Upper lobe of right lung (tissue), 1 donor: Measurements from ENCODE around the gene PRSS22. TPM values are rescaled to one million over a fixed set of nuclear protein-coding genes. Genes with fewer than 3 reads are reported as not detected.

Source experiments
- ATAC-seq: fragments of 200-7000 bp; cut with Tn5 transposase; one replicate; pipeline ENCODE4 v1.9.1; 2020; ENCODE audit warnings: mild to moderate bottlenecking, moderate library complexity
- DNase-seq: peaks from one replicate; pipeline ENCODE4 v3.0.0-alpha.2; 2020
- H3K27ac ChIP-seq: fragments of 200-600 bp; one replicate; pipeline ENCODE4 v1.8.0; 2022
- H3K27me3 ChIP-seq: fragments of 200-600 bp; one replicate; pipeline ENCODE4 v1.8.0; 2022; ENCODE audit warnings: mild to moderate bottlenecking
- H3K36me3 ChIP-seq: fragments of 200-600 bp; one replicate; pipeline ENCODE4 v1.8.0; 2022
- H3K4me1 ChIP-seq: fragments of 200-600 bp; one replicate; pipeline ENCODE4 v1.8.0; 2022
- H3K4me3 ChIP-seq: fragments of 200-600 bp; one replicate; pipeline ENCODE4 v1.8.0; 2022; ENCODE audit warnings: mild to moderate bottlenecking
- H3K9me3 ChIP-seq: fragments of 200-600 bp; one replicate; pipeline ENCODE4 v1.8.0; 2022
- intact Hi-C: fragments of 100-400 bp; cut with DNase I; formaldehyde crosslinking; loops from one replicate; pipeline ENCODE4 v1.11.0; 2022
- total RNA-seq: library from RNA; stranded (reverse); fragmentation: NEBNext Ultra II Directional; extraction: Animal tissue kit (Norgen Biotek cat#: 25700); gene quantifications from one replicate; pipeline ENCODE4 v1.2.1, GENCODE V29; 2021
- TF ChIP-seq, protein P1 (sequence below): fragments of 200-600 bp; IDR thresholded peaks from one replicate; pipeline ENCODE4 v1.8.0; 2022; ENCODE audit warnings: antibody characterized with exemption
- donor health status: DM: no; HTN: yes; CAD: no; lungs with severe emphysema.

Gene PRSS22
- total RNA-seq, 1 donor from 2014 or later, result 15.2 TPM

DNA sequence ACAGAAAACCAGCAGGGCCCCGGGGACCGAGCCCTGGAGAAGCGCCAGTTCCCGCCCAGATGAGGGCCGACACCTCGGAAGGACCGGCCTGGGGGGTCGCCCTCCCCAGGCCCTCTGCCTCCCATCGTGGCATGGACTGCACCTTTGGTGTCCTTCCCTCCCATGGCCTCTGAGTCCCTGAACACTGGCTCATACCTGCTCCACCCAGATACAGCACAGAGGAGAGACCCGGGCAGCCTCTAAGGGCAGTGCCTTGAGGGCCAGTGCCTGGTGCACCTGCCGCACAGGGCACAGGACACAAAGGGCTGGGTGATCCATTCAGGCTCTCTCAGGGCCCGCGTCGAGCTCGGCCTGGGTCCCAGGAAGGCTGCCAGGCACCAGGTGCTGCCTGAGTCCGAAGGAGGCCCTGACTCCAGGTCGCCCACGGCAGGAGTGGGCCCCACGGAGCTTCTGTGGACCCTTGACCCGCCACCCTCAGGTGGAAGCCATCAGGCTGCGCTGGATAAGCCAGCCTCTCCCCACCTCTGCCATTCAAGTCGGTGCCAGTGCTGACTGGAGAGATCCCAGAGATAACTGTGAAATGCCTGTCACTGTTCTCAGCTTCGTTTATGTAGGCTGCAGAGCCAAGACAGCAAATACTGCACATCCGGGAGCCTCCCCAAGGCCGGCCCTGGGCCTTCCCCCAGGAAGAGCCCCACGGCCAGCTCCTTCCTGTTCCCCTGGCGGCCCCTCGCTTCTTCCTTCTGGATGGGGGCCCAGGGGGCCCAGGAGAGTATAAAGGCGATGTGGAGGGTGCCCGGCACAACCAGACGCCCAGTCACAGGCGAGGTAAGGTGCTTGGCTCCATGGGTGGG lies 28.2 kb downstream of the PRSS22 start, which contains the start of gene ZG16B:
ZG16B (plus strand) TSS at position 803 of the 854 bp plus-strand sequence. CDS start 139 bp downstream, outside the sequence.
- TF ChIP-seq, protein P1, sequence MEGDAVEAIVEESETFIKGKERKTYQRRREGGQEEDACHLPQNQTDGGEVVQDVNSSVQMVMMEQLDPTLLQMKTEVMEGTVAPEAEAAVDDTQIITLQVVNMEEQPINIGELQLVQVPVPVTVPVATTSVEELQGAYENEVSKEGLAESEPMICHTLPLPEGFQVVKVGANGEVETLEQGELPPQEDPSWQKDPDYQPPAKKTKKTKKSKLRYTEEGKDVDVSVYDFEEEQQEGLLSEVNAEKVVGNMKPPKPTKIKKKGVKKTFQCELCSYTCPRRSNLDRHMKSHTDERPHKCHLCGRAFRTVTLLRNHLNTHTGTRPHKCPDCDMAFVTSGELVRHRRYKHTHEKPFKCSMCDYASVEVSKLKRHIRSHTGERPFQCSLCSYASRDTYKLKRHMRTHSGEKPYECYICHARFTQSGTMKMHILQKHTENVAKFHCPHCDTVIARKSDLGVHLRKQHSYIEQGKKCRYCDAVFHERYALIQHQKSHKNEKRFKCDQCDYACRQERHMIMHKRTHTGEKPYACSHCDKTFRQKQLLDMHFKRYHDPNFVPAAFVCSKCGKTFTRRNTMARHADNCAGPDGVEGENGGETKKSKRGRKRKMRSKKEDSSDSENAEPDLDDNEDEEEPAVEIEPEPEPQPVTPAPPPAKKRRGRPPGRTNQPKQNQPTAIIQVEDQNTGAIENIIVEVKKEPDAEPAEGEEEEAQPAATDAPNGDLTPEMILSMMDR, result no peak
- H3K4me1 ChIP-seq, result peaks cover 6% of the 10 kb centered on the region
- H3K27me3 ChIP-seq, result no peaks in the 10 kb centered on the region
- intact Hi-C loops, result no loop called here
- no peaks in the 10 kb centered on the region for H3K36me3 ChIP-seq
- ATAC-seq (no peak), DNase-seq (peak; percentile 56)
- H3K9me3 ChIP-seq, result no peaks in the 10 kb centered on the region
- H3K4me3 ChIP-seq, result no peak within 1 kb of the TSS
- no peak within 1 kb of the TSS for H3K27ac ChIP-seq

DNA sequence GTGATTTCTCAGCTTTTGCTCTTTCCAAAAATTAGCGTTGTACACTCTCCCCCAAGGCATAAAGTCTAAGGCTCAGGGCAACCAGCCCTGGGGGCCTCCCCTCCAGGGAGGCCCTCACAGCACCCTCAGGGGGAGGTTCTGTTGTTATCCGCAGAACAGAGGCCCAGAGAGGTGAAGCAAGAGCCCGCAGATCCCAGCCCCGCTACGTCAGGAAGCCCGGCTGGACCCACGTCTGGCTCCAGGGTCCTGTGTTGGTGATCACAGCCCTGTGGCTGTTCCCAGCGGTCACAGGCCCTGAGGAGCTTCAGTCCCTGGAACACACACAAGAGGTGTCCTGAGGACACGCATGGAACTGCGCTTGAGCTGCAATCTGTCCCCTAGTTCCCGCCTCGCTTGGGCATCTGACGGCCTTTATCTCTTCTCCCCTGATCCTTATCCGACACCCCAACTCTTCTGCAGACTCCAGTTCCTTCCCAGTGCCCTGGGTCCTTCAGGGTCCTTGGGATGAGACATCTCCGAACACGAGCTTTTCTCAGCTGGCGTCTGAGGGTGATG lies 29.0 kb downstream of the PRSS22 start:
- DNase-seq, result peak; percentile 52
- Histone ChIP-seq H3K9me3 (no peaks in the 10 kb centered on the region), H3K27me3 (no peaks in the 10 kb centered on the region), H3K4me1 (peaks cover 6% of the 10 kb centered on the region), H3K4me3 (no peak overlapping the region), H3K36me3 (no peaks in the 10 kb centered on the region), H3K27ac (no peak overlapping the region)
- TF ChIP-seq, protein P1, result no peak
- ATAC-seq, result no peak
- intact Hi-C loops, result no loop called here

DNA sequence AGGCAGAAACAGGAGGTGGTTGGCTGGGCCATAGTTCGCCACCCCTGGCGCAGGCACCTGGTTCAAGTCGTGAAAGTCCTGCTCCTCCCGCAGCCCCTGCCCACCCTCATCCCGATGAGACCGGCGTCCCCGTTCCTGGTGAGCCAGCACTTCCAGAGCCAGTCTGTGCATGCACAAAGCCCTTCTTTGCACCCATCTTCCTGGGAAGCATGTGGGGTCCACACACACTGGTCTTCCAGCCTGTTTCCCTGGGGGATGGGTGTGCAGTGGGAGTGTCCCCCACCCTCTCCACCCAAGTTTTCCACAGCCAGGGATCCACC lies 29.5 kb downstream of the PRSS22 start:
- H3K4me3 ChIP-seq, result no peak overlapping the region
- H3K27ac ChIP-seq, result no peak overlapping the region
- TF ChIP-seq, protein P1, result no peak
- H3K9me3 ChIP-seq, result no peaks in the 10 kb centered on the region
- no peak for ATAC-seq
- peaks cover 6% of the 10 kb centered on the region for H3K4me1 ChIP-seq
- DNase-seq, result peak; percentile 46
- H3K27me3 ChIP-seq, result no peaks in the 10 kb centered on the region
- intact Hi-C loops, result no loop called here
- H3K36me3 ChIP-seq, result no peaks in the 10 kb centered on the region

DNA sequence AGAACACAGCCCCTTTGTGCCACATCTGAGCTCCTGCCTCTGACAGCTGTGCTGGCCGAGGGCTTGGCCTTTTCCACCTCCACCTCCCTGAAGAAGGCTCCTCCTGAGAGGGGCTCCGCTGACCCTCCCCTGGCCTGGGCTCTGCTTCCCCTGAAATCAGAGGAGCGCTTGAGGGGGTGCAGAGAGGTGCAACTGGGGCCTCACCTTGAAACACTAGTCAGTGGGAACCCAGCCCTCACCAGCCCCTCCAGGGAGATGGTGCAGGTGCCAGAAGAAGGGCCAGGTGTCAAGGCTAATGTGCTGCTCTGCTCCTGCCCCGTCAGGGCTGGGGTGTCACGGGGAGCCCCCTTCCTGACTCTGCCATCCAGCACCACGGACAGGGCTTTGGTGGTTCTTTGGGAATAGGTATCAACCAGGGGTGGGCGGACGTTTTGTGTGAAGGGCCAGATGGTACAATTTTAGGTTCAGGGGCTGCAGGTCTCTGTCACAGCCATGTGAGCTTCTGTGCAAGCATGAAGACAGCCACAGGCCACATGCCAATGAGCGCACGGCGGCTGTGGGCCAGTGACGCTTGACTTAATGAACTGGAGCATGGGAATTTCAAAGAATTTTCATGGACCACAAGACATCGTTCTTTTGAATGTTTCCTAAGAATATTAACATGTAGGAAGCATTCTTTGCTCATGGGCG lies 30.0 kb downstream of the PRSS22 start:
- ATAC-seq (no peak), DNase-seq (peak; percentile 58)
- TF ChIP-seq, protein P1, result no peak
- Histone ChIP-seq H3K4me1 (peaks cover 6% of the 10 kb centered on the region), H3K27ac (no peak overlapping the region), H3K27me3 (no peaks in the 10 kb centered on the region), H3K36me3 (no peaks in the 10 kb centered on the region), H3K4me3 (no peak overlapping the region), H3K9me3 (no peaks in the 10 kb centered on the region)
- intact Hi-C loops, result no loop called here

DNA sequence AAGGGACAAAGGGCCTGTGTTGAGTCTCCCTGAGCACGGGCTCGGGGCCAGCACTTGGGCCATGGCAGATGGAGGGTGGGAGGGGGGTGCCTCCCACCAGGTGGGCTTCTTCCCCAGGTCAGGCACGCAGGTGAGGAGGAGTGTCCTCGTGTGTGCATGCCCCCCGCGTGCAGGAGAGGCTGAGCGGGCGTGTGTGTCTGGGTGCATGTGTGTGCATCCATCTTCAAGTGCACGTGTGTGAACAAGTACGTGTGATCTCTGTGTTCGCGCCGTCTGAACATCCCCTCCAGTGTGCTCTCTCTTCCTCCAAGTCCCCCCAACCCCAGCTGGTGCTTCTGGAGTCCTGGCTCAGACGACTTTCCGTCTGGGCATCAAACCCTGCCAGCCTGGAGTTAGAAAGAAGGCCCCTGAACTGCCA lies 30.6 kb downstream of the PRSS22 start:
- no peak for DNase-seq
- H3K9me3 ChIP-seq, result no peaks in the 10 kb centered on the region
- H3K27ac ChIP-seq, result no peak overlapping the region
- H3K4me1 ChIP-seq, result peaks cover 6% of the 10 kb centered on the region
- H3K36me3 ChIP-seq, result no peaks in the 10 kb centered on the region
- intact Hi-C loops, result no loop called here
- H3K4me3 ChIP-seq, result no peak overlapping the region
- TF ChIP-seq, protein P1, result no peak
- H3K27me3 ChIP-seq, result no peaks in the 10 kb centered on the region
- no peak for ATAC-seq
